Panc1 (cell line): ENCODE measurements around the gene CCDC137. TPM values are rescaled to one million over a fixed set of nuclear protein-coding genes. Genes with fewer than 3 reads are reported as not detected.

ENCODE experiments used
- ATAC-seq: fragments of 200-7000 bp; cut with Tn5 transposase; 2 replicates; pipeline ENCODE4 v1.9.1; 2020; ENCODE audit warnings: mild to moderate bottlenecking, moderate library complexity
- BruUV-seq: library from RNA; stranded (reverse); fragments of 400-500 nt; replicated peaks from 2 replicates; lab custom pipeline; 2021; lab: Mats Ljungman, UMichigan
- CTCF ChIA-PET: fragments of 300-600 bp; sonication (Branson Sonifier 250); formaldehyde crosslinking; loops from one replicate; lab custom pipeline; 2022; ENCODE audit warnings: antibody characterized with exemption; lab: Charles Lee
- POLR2A ChIA-PET: fragments of 300-600 bp; sonication (Branson Sonifier 250); formaldehyde crosslinking; loops from one replicate; lab custom pipeline; 2022; ENCODE audit warnings: antibody characterized with exemption; lab: Charles Lee
- DNase-seq: peaks from one replicate; pipeline ENCODE4 v3.0.0-alpha.2; 2010; ENCODE audit warnings: low read depth, low spot score
- H3K27ac ChIP-seq: 2 replicates; pipeline ENCODE4 v1.5.1; 2011; ENCODE audit warnings: mild to moderate bottlenecking, low read length, inconsistent platforms
- H3K27me3 ChIP-seq: fragments of 200-500 bp; sonication (Bioruptor generic); 2 replicates; pipeline ENCODE4 v1.6.0; 2014; ENCODE audit warnings: low read length, inconsistent platforms; ENCODE audit not compliant: control insufficient read depth, insufficient read depth
- H3K36me3 ChIP-seq: fragments of 200-500 bp; sonication (Bioruptor generic); 2 replicates; pipeline ENCODE4 v1.5.1; 2014; ENCODE audit warnings: inconsistent platforms, mild to moderate bottlenecking, low read length, moderate library complexity; ENCODE audit not compliant: control insufficient read depth, insufficient read depth
- H3K4me1 ChIP-seq: 2 replicates; pipeline ENCODE4 v1.5.1; 2011; ENCODE audit warnings: inconsistent platforms, mild to moderate bottlenecking, low read length, moderate library complexity; ENCODE audit not compliant: control insufficient read depth, insufficient read depth
- H3K4me3 ChIP-seq, 2 experiments: 2 replicates each; pipeline ENCODE4 v1.5.1; 2011 to 2012; ENCODE audit warnings: low read depth in 2 of 2, low read length in 2 of 2, mild to moderate bottlenecking in 2 of 2, inconsistent platforms in 1 of 2, moderate library complexity in 1 of 2
- H3K9me3 ChIP-seq: fragments of 200-500 bp; sonication (Bioruptor generic); 2 replicates; pipeline ENCODE4 v1.5.1; 2014; ENCODE audit warnings: low read depth, mild to moderate bottlenecking, inconsistent platforms, low read length, moderate library complexity; ENCODE audit not compliant: control insufficient read depth, insufficient read depth
- POLR2AphosphoS5 ChIP-seq: IDR thresholded peaks from 2 replicates; pipeline ENCODE4 v1.6.1; 2012; ENCODE audit warnings: mild to moderate bottlenecking, low read depth, low read length, moderate library complexity
- SIN3A ChIP-seq: IDR thresholded peaks from 2 replicates; pipeline ENCODE4 v1.6.1; 2012; ENCODE audit warnings: low read depth, mild to moderate bottlenecking, low read length, moderate library complexity, borderline replicate concordance; ENCODE audit not compliant: insufficient read depth
- TCF7L2 ChIP-seq: IDR thresholded peaks from 2 replicates; pipeline ENCODE4 v1.6.1; 2011; ENCODE audit warnings: mild to moderate bottlenecking, low read depth, low read length, inconsistent platforms
- in situ Hi-C: cut with HindIII; loops from 2 replicates; pipeline ENCODE4 v1.10.0; 2016; ENCODE audit warnings: low sequenced_read_pairs, low pct_unique_long_range_greater_than_20kb
- intact Hi-C: fragments of 100-400 bp; cut with micrococcal nuclease; formaldehyde crosslinking; loops from one replicate; pipeline ENCODE4 v1.10.0; 2022; ENCODE audit not compliant: unreplicated experiment
- total RNA-seq: library from RNA; stranded (reverse); gene quantifications from one replicate; pipeline ENCODE4 v1.2.1, GENCODE V29; 2021; ENCODE audit not compliant: unreplicated experiment
- TF ChIP-seq, protein P1 (sequence below), 2 experiments: IDR thresholded peaks; 2 replicates each; pipeline ENCODE4 v1.6.1; 2011 to 2012; ENCODE audit warnings: low read depth in 2 of 2, control low read depth in 1 of 2, low read length in 1 of 2, mild to moderate bottlenecking in 1 of 2, moderate library complexity in 1 of 2; ENCODE audit not compliant: insufficient read depth in 1 of 2
- TF ChIP-seq, protein P2 (sequence below): fragments of 450-650 bp; IDR thresholded peaks from 2 replicates; pipeline ENCODE4 v1.5.1; 2017; ENCODE audit warnings: mild to moderate bottlenecking

CCDC137 gene
- total RNA-seq, 1 experiment from 2014 or later = 74.6 TPM

DNA sequence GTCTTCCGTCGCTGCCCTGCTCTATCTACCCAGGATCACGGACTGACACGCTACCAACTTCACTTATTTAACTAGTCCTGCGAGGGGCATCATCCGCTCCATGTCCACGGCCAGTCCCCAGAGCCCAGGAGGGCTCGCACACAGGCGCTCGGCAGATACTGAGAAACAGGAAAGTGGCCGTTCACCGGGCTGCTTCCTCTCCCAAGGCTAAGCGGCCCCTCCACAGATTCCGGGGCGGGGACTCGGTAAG, 520 bp upstream of the CCDC137 start:
- BruUV-seq = TSS peak; percentile 94
- Histone ChIP-seq H3K4me3 (peak overlapping the region; percentile 86 to 88), H3K36me3 (no peaks in the 10 kb centered on the region; the same call in 1 of the 2 replicates), H3K27ac (peak overlapping the region; percentile 99), H3K9me3 (no peaks in the 10 kb centered on the region), H3K27me3 (no peaks in the 10 kb centered on the region), H3K4me1 (peaks cover 21% of the 10 kb centered on the region)
- DNase-seq (no peak), ATAC-seq (no peak)
- POLR2A ChIA-PET = interaction anchor here (1.1 kb wide), 1 partner anchor 17 kb away, joined by 3 read pairs; the partner anchor contains the start of genes ARL16 and HGS
- CTCF ChIA-PET = no interaction called here
- no peak for TF ChIP-seq POLR2AphosphoS5
- TF ChIP-seq, protein P1, sequence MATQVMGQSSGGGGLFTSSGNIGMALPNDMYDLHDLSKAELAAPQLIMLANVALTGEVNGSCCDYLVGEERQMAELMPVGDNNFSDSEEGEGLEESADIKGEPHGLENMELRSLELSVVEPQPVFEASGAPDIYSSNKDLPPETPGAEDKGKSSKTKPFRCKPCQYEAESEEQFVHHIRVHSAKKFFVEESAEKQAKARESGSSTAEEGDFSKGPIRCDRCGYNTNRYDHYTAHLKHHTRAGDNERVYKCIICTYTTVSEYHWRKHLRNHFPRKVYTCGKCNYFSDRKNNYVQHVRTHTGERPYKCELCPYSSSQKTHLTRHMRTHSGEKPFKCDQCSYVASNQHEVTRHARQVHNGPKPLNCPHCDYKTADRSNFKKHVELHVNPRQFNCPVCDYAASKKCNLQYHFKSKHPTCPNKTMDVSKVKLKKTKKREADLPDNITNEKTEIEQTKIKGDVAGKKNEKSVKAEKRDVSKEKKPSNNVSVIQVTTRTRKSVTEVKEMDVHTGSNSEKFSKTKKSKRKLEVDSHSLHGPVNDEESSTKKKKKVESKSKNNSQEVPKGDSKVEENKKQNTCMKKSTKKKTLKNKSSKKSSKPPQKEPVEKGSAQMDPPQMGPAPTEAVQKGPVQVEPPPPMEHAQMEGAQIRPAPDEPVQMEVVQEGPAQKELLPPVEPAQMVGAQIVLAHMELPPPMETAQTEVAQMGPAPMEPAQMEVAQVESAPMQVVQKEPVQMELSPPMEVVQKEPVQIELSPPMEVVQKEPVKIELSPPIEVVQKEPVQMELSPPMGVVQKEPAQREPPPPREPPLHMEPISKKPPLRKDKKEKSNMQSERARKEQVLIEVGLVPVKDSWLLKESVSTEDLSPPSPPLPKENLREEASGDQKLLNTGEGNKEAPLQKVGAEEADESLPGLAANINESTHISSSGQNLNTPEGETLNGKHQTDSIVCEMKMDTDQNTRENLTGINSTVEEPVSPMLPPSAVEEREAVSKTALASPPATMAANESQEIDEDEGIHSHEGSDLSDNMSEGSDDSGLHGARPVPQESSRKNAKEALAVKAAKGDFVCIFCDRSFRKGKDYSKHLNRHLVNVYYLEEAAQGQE (IDR thresholded peaks at IDR 0.05; ENCODE audit: insufficient read depth in 1 of 2, low read depth in 2 of 2, low read length in 1 of 2) = no peak
- TF ChIP-seq, protein P2, sequence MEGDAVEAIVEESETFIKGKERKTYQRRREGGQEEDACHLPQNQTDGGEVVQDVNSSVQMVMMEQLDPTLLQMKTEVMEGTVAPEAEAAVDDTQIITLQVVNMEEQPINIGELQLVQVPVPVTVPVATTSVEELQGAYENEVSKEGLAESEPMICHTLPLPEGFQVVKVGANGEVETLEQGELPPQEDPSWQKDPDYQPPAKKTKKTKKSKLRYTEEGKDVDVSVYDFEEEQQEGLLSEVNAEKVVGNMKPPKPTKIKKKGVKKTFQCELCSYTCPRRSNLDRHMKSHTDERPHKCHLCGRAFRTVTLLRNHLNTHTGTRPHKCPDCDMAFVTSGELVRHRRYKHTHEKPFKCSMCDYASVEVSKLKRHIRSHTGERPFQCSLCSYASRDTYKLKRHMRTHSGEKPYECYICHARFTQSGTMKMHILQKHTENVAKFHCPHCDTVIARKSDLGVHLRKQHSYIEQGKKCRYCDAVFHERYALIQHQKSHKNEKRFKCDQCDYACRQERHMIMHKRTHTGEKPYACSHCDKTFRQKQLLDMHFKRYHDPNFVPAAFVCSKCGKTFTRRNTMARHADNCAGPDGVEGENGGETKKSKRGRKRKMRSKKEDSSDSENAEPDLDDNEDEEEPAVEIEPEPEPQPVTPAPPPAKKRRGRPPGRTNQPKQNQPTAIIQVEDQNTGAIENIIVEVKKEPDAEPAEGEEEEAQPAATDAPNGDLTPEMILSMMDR = no peak
- TF ChIP-seq SIN3A = no peak
- TF ChIP-seq TCF7L2 = no peak
- intact Hi-C loops (loop anchor here (5.0 kb wide), 1 partner anchor 34 kb away; no protein-coding TSS in a partner anchor), in situ Hi-C loops (no loop called here)

DNA sequence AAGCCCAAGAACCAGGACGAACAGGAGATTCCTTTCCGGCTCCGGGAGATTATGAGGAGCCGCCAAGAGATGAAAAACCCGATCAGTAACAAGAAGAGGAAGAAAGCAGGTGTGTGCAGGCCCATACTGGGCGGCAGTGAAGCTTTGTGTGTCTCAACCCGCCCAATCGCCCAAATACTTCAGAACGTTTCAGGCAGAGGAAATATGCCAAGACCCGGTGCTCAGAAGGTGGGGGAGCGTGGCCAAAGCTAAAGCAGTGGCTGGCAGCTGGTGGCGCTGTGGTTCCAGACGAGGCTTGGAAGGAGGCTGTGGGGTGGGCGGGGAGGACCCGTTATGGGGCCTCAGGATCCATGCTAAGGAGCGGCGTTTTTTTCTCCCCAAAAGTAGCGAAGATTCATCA, 1.2 kb downstream of the CCDC137 start:
- TF ChIP-seq POLR2AphosphoS5 = no peak
- TF ChIP-seq, protein P1 (IDR thresholded peaks at IDR 0.05; ENCODE audit: insufficient read depth in 1 of 2, low read depth in 2 of 2, low read length in 1 of 2) = no peak
- no peak for TF ChIP-seq SIN3A
- TF ChIP-seq TCF7L2 = no peak
- TF ChIP-seq, protein P2 = no peak
- BruUV-seq = TSS peak; percentile 80
- no peaks in the 10 kb centered on the region; the same call in 1 of the 2 replicates for H3K36me3 ChIP-seq
- ChIA-PET CTCF (interaction anchor here (0.7 kb wide), 1 partner anchor 19 kb away, joined by 3 read pairs; no protein-coding TSS in a partner anchor), POLR2A (interaction anchor here (0.7 kb wide), 1 partner anchor 148 kb away, joined by 8 read pairs; no protein-coding TSS in a partner anchor)
- intact Hi-C loops = loop anchor here (5.0 kb wide), 1 partner anchor 35 kb away; no protein-coding TSS in a partner anchor
- no peaks in the 10 kb centered on the region for H3K9me3 ChIP-seq
- no peak for DNase-seq
- H3K4me1 ChIP-seq = peaks cover 21% of the 10 kb centered on the region
- H3K27me3 ChIP-seq = no peaks in the 10 kb centered on the region
- ATAC-seq = no peak
- H3K4me3 ChIP-seq = peak overlapping the region; percentile 86 to 88
- in situ Hi-C loops = no loop called here
- peak overlapping the region; percentile 83 for H3K27ac ChIP-seq
